Neural progenitor cell (in vitro differentiated cells): ENCODE data around the gene PRKAG1. TPM values are rescaled to one million over a fixed set of nuclear protein-coding genes. Genes with fewer than 3 reads are reported as not detected.

ENCODE experiments used
- DNase-seq: peaks from one replicate; pipeline ENCODE4 v3.0.0-alpha.2; 2016; ENCODE audit warnings: low spot score
- H2AFZ ChIP-seq: fragments of 200-600 bp; sonication (generic); replicated peaks from 2 replicates; pipeline ENCODE4 v1.6.1; 2016; ENCODE audit warnings: antibody characterized with exemption
- H3F3A ChIP-seq: fragments of 200-600 bp; sonication (generic); 2 replicates; pipeline ENCODE4 v1.6.1; 2016; ENCODE audit warnings: antibody characterized with exemption, low read depth
- H3K27ac ChIP-seq: fragments of 200-600 bp; sonication (generic); 2 replicates; pipeline ENCODE4 v1.5.1; 2016; ENCODE audit warnings: mild to moderate bottlenecking
- H3K27me3 ChIP-seq: fragments of 200-600 bp; sonication (generic); 2 replicates; pipeline ENCODE4 v1.6.1; 2016; ENCODE audit warnings: mild to moderate bottlenecking, moderate library complexity
- H3K36me3 ChIP-seq: fragments of 200-600 bp; sonication (generic); 2 replicates; pipeline ENCODE4 v1.5.1; 2016
- H3K4me1 ChIP-seq: fragments of 200-600 bp; sonication (generic); 2 replicates; pipeline ENCODE4 v1.6.1; 2016; ENCODE audit warnings: mixed run types
- H3K4me2 ChIP-seq: fragments of 200-600 bp; sonication (generic); 2 replicates; pipeline ENCODE4 v1.6.1; 2016
- H3K4me3 ChIP-seq: fragments of 200-600 bp; sonication (generic); 2 replicates; pipeline ENCODE4 v1.5.1; 2016
- H3K79me2 ChIP-seq: fragments of 200-600 bp; sonication (generic); 2 replicates; pipeline ENCODE4 v1.6.1; 2016; ENCODE audit warnings: low read depth
- H3K9ac ChIP-seq: fragments of 200-600 bp; sonication (generic); 2 replicates; pipeline ENCODE4 v1.6.1; 2016
- H3K9me3 ChIP-seq: fragments of 200-600 bp; sonication (generic); 2 replicates; pipeline ENCODE4 v1.5.1; 2016; ENCODE audit warnings: low read depth
- H4K20me1 ChIP-seq: fragments of 200-600 bp; sonication (generic); 2 replicates; pipeline ENCODE4 v1.6.1; 2016; ENCODE audit warnings: low read depth
- H3K27ac Mint-ChIP-seq: 3 replicates; pipeline ENCODE4 v1.8.0; 2021; ENCODE audit warnings: mixed read lengths
- H3K27me3 Mint-ChIP-seq: 2 replicates; pipeline ENCODE4 v1.8.0; 2022; ENCODE audit warnings: low read depth, mild to moderate bottlenecking, inconsistent platforms, moderate library complexity, mixed read lengths; ENCODE audit not compliant: insufficient read depth
- H3K36me3 Mint-ChIP-seq: 3 replicates; pipeline ENCODE4 v1.8.0; 2021; ENCODE audit warnings: mixed read lengths
- H3K4me1 Mint-ChIP-seq: 3 replicates; pipeline ENCODE4 v1.8.0; 2021; ENCODE audit warnings: mixed read lengths
- H3K4me3 Mint-ChIP-seq: 3 replicates; pipeline ENCODE4 v1.8.0; 2021; ENCODE audit warnings: mild to moderate bottlenecking, moderate library complexity, mixed read lengths
- H3K9me3 Mint-ChIP-seq: 3 replicates; pipeline ENCODE4 v1.8.0; 2020; ENCODE audit warnings: mixed read lengths
- CTCF ChIP-seq: fragments of 200-600 bp; sonication (generic); IDR thresholded peaks from 2 replicates; pipeline ENCODE4 v1.5.1; 2017; ENCODE audit warnings: antibody characterized with exemption, mild to moderate bottlenecking
- EZH2 ChIP-seq: fragments of 200-600 bp; sonication (generic); IDR thresholded peaks from 2 replicates; pipeline ENCODE4 v1.6.1; 2017; ENCODE audit warnings: antibody characterized with exemption, mild to moderate bottlenecking, moderate library complexity
- EZH2phosphoT487 ChIP-seq: fragments of 200-600 bp; sonication (generic); IDR thresholded peaks from 2 replicates; pipeline ENCODE4 v1.6.1; 2017; ENCODE audit warnings: antibody characterized with exemption
- total RNA-seq: library from RNA; depleted of rRNA; stranded (reverse); fragments of >200 nt; gene quantifications from 2 replicates; pipeline ENCODE4 v1.2.3, GENCODE V29; 2015; ENCODE audit warnings: low replicate concordance

The PRKAG1 gene
- total RNA-seq, 1 donor from 2014 or later: 41.8 TPM

GRCh38 chr12:48978291-48978740 lies 40.3 kb downstream of the PRKAG1 start, which contains the start of gene WNT1:
TSS of gene WNT1 (plus strand) at chr12:48978322. CDS start at chr12:48978651, 329 bp downstream.
- Mint-ChIP-seq H3K4me3 (peak within 1 kb of the TSS; percentile 87), H3K4me1 (peaks cover 58% of the 10 kb centered on the region)
- H2AFZ ChIP-seq: no peak within 1 kb of the TSS

DNA sequence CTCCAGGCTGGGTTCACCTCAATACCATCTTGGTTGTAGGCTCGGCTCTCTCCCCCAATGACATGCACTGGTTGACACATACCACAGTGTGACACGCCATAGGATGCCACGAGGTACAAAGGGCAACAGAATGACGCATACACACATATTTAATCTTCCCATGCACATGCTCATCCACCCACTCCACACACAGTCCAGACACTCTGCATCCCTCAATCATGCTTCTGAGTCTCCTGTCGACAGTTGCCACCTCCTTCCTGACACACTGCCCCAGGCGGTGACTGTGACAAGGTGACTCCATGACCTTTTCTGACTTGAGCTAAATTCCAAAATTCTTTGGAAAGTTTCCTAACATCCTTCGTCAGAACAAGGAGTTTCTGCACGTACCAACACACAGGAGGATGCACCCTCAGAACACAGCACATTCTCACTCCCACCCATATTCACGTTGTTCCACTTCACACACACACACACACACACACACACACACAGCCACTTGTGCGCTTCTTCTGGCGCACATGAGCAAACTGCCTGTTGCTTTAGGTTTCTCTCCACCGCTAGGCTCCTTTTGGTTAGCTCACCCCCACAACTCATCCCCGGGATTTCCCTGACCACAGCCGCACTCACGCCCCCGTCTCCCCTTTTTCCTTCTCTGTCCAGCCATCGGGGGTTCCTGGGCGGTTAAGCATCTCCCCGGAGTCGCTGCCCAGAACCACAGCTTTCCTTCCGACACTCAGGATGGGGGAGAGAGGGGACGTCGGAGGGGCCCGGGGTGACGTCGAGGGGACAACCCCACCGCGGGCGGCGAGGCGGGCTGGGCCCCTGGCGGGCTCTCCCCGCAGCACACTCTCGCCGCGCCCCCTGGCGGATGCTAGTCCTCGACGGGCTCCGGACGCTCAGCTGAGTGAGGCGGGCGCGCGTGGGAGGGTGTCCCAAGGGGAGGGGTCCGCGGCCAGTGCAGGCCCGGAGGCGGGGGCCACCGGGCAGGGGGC lies 41.0 kb downstream of the PRKAG1 start:
- peak overlapping the region; percentile 27 for H3K27ac Mint-ChIP-seq
- H3K9me3 ChIP-seq: no peaks in the 10 kb centered on the region
- no peak overlapping the region for H3K9ac ChIP-seq
- H3K4me3 Mint-ChIP-seq: peak overlapping the region; percentile 80
- H3K36me3 ChIP-seq: no peaks in the 10 kb centered on the region
- peaks cover 8% of the 10 kb centered on the region for H3K36me3 Mint-ChIP-seq
- no peak overlapping the region for H2AFZ ChIP-seq
- DNase-seq: peak; percentile 82
- no peak overlapping the region for H3K27ac ChIP-seq
- peaks cover 100% of the 10 kb centered on the region for H3K27me3 ChIP-seq
- no peak overlapping the region for H3K4me3 ChIP-seq
- peaks cover 86% of the 10 kb centered on the region for H3K27me3 Mint-ChIP-seq
- H3K4me1 ChIP-seq: peaks cover 12% of the 10 kb centered on the region
- peaks cover 32% of the 10 kb centered on the region for H3F3A ChIP-seq
- TF ChIP-seq EZH2 (no peak), CTCF (peak; percentile 87), EZH2phosphoT487 (no peak)
- peaks cover 75% of the 10 kb centered on the region for H4K20me1 ChIP-seq
- H3K9me3 Mint-ChIP-seq: peaks cover 5% of the 10 kb centered on the region
- no peaks in the 10 kb centered on the region for H3K79me2 ChIP-seq
- peak overlapping the region; percentile 63 for H3K4me2 ChIP-seq
- peaks cover 54% of the 10 kb centered on the region for H3K4me1 Mint-ChIP-seq

More at GRCh38 chr12:48978291-48978740, 40.3 kb downstream of the PRKAG1 start, which contains the start of gene WNT1:
- H3K27me3 ChIP-seq: peaks cover 100% of the 10 kb centered on the region
- peaks cover 12% of the 10 kb centered on the region for H3K4me1 ChIP-seq
- peaks cover 8% of the 10 kb centered on the region for H3K36me3 Mint-ChIP-seq
- H3K36me3 ChIP-seq: no peaks in the 10 kb centered on the region
- no peak within 1 kb of the TSS for H3K27ac ChIP-seq
- peak within 1 kb of the TSS; percentile 42 for H3K27ac Mint-ChIP-seq
- TF ChIP-seq EZH2 (peak; percentile 93), CTCF (no peak), EZH2phosphoT487 (peak; percentile 97)
- peak; percentile 41 for DNase-seq
- H3K9ac ChIP-seq: no peak within 1 kb of the TSS
- no peaks in the 10 kb centered on the region for H3K79me2 ChIP-seq
- peaks cover 28% of the 10 kb centered on the region for H3F3A ChIP-seq
- H3K9me3 ChIP-seq: no peaks in the 10 kb centered on the region
- peaks cover 5% of the 10 kb centered on the region for H3K9me3 Mint-ChIP-seq
- peaks cover 72% of the 10 kb centered on the region for H4K20me1 ChIP-seq
- peak within 1 kb of the TSS; percentile 63 for H3K4me2 ChIP-seq
- peak within 1 kb of the TSS; percentile 13 for H3K4me3 ChIP-seq
- peaks cover 85% of the 10 kb centered on the region for H3K27me3 Mint-ChIP-seq

GRCh38 chr12:48973941-48974673 lies 44.5 kb downstream of the PRKAG1 start:
- Histone ChIP-seq H3K9ac (no peak overlapping the region), H3K4me1 (peaks cover 23% of the 10 kb centered on the region), H3K36me3 (no peaks in the 10 kb centered on the region), H3K9me3 (no peaks in the 10 kb centered on the region), H3K4me3 (no peak overlapping the region), H3F3A (peaks cover 19% of the 10 kb centered on the region), H3K27me3 (peaks cover 100% of the 10 kb centered on the region), H2AFZ (no peak overlapping the region), H3K79me2 (no peaks in the 10 kb centered on the region), H3K4me2 (no peak overlapping the region), H4K20me1 (peaks cover 63% of the 10 kb centered on the region), H3K27ac (no peak overlapping the region)
- Mint-ChIP-seq H3K36me3 (no peaks in the 10 kb centered on the region), H3K27me3 (peaks cover 83% of the 10 kb centered on the region), H3K4me1 (peaks cover 45% of the 10 kb centered on the region), H3K27ac (no peak overlapping the region), H3K4me3 (peak overlapping the region; percentile 41), H3K9me3 (peaks cover 5% of the 10 kb centered on the region)
- TF ChIP-seq CTCF: peak; percentile 66
- no peak for TF ChIP-seq EZH2phosphoT487
- peak; percentile 56 for TF ChIP-seq EZH2
- DNase-seq: peak; percentile 79
